ENCODE data around the gene PEX14. TPM values are rescaled to one million over a fixed set of nuclear protein-coding genes. Genes with fewer than 3 reads are reported as not detected.
"Not testable (repeated sequence)": the region's sequence is repeated elsewhere in the genome, so short reads cannot be mapped to it uniquely, and the experiment has no call there.

Gene PEX14
- 10 to 100 TPM; 17.5 to 22.9 (median 20.8) TPM for total RNA-seq
- 24.6 TPM for polyA plus RNA-seq
- long read RNA-seq, donor 1, transcript PEX14-201 (9 exons, 1,985 nt), result major isoform, 10 of 14 reads
- long read RNA-seq, donor 1, partial matches to known transcripts, result 2 of 14 reads
- long read RNA-seq, donor 1, other reads (novel, unspliced or antisense), result 2 of 14 reads
- long read RNA-seq, donor 2, transcript PEX14-201 (9 exons, 1,985 nt), result major isoform, 7 of 8 reads
- long read RNA-seq, donor 2, partial matches to known transcripts, result 1 of 8 reads
- long read RNA-seq, donor 2, other reads (novel, unspliced or antisense), result 0 of 8 reads
- long read RNA-seq, donor 3, transcript PEX14-201 (9 exons, 1,985 nt), result major isoform, 6 of 21 reads
- long read RNA-seq, donor 3, partial matches to known transcripts, result 7 of 21 reads
- long read RNA-seq, donor 3, other reads (novel, unspliced or antisense), result 8 of 21 reads
- long read RNA-seq, donor 4, partial matches to known transcripts, result 4 of 8 reads
- long read RNA-seq, donor 4, other reads (novel, unspliced or antisense), result 1 of 8 reads

- H3K4me3 ChIP-seq (ENCODE audit: low read length), result peak within 1 kb of the TSS; percentile 92
- peak within 1 kb of the TSS; percentile 68 for H3K27ac ChIP-seq (ENCODE audit: low read length)
- H3K4me1 ChIP-seq (ENCODE audit: control insufficient read depth, insufficient read depth, low read length), result no peaks in the 10 kb centered on the region
- DNase-seq, result peak; percentile 89 to 95 (median 93)
- ATAC-seq, result peak; percentile 93
- H3K27me3 ChIP-seq (ENCODE audit: control insufficient read depth, insufficient read depth), result no peaks in the 10 kb centered on the region
- intact Hi-C loops (cut with DNase I), result loop anchor here in 1 of 4 donors (10.0 kb wide), 1 partner anchor 60 kb away; no protein-coding TSS in a partner anchor
- 11% methylated on average over 49 of the region's 50 CpGs for WGBS
- H3K9me3 ChIP-seq (ENCODE audit: control insufficient read depth, low read length), result no peaks in the 10 kb centered on the region
Measured at GRCh38 chr1:10474613-10475507, at the start of gene PEX14. TSS of gene PEX14 (plus strand) at chr1:10474950. CDS start at chr1:10474967, 17 bp downstream.

GRCh38 chr1:10425826-10426534 lies 48.8 kb upstream of the PEX14 start:
- intact Hi-C loops (cut with DNase I), result loop anchor here in 3 of 4 donors (5.0 to 10.0 kb wide), 2 partner anchors 49 to 51 kb away; no protein-coding TSS in a partner anchor
- not testable (repeated sequence) for H3K4me3 ChIP-seq (ENCODE audit: low read length); H3K27ac ChIP-seq (ENCODE audit: low read length); H3K27me3 ChIP-seq (ENCODE audit: control insufficient read depth, insufficient read depth); DNase-seq; ATAC-seq; H3K9me3 ChIP-seq (ENCODE audit: control insufficient read depth, low read length); H3K4me1 ChIP-seq (ENCODE audit: control insufficient read depth, insufficient read depth, low read length)
- WGBS, result 86% methylated on average over 21 of the region's 21 CpGs

- WGBS, result 96% methylated on average over 20 of the region's 21 CpGs
- intact Hi-C loops (cut with DNase I), result loop anchor here in 3 of 4 donors (5.0 to 10.0 kb wide), 2 partner anchors 49 to 52 kb away; no protein-coding TSS in a partner anchor
- DNase-seq, result not testable (repeated sequence)
Measured at GRCh38 chr1:10426535-10426848, 48.3 kb upstream of the PEX14 start.

DNA sequence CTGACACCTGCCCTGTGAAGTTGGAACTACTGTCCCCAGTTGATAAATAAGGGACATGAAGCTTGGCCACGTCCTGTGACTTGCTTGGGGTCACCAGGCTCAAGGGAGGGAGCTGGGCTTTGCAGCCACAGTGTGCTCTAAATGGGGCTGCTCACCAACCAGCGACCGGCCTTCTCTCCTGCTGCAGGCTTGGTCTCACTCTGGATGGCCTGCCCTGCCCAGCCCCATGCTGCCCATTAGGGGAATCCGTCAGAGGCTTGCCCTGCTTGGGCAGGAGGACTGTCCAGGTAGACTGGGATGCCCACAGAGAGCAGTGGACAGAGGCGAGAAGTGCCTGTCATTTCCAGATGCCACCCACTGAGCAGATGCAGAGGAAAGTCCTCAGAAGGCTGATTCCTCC lies 45.8 kb upstream of the PEX14 start:
- intact Hi-C loops (cut with DNase I), result loop anchor here (2.0 to 10.0 kb wide), 3 partner anchors 52 to 54 kb away; no protein-coding TSS in a partner anchor
- WGBS, result 82% methylated on average over 5 of the region's 5 CpGs
- Histone ChIP-seq H3K9me3 (ENCODE audit: control insufficient read depth, low read length) (no peaks in the 10 kb centered on the region), H3K27me3 (ENCODE audit: control insufficient read depth, insufficient read depth) (no peaks in the 10 kb centered on the region), H3K27ac (ENCODE audit: low read length) (no peak overlapping the region), H3K4me3 (ENCODE audit: low read length) (no peak overlapping the region), H3K4me1 (ENCODE audit: control insufficient read depth, insufficient read depth, low read length) (peaks cover 5% of the 10 kb centered on the region)
- ATAC-seq, result no peak
- DNase-seq, result no peak

More at GRCh38 chr1:10426535-10426848, 48.3 kb upstream of the PEX14 start:
- H3K27ac ChIP-seq (ENCODE audit: low read length); ATAC-seq; H3K4me1 ChIP-seq (ENCODE audit: control insufficient read depth, insufficient read depth, low read length); H3K27me3 ChIP-seq (ENCODE audit: control insufficient read depth, insufficient read depth); H3K4me3 ChIP-seq (ENCODE audit: low read length); H3K9me3 ChIP-seq (ENCODE audit: control insufficient read depth, low read length): not testable (repeated sequence)

DNA sequence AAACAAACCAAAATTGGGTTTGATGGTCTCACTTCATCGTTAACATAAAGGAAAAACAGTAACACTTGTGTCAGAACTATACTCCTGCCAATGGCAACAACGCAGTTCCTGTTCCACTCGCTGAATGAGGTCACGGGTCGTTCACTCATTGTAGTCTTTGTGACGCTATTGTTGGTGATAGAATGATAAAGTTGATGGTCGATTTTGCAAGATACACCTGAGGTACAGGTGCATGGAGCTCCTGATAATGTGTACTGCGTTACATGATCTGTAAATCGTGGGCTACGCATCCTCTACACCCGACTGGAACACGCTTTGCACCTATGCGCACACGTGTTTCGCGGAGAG lies 44.9 kb upstream of the PEX14 start:
- Histone ChIP-seq H3K4me1 (ENCODE audit: control insufficient read depth, insufficient read depth, low read length) (peaks cover 5% of the 10 kb centered on the region), H3K4me3 (ENCODE audit: low read length) (peak overlapping the region; percentile 2), H3K9me3 (ENCODE audit: control insufficient read depth, low read length) (no peaks in the 10 kb centered on the region), H3K27me3 (ENCODE audit: control insufficient read depth, insufficient read depth) (no peaks in the 10 kb centered on the region), H3K27ac (ENCODE audit: low read length) (no peak overlapping the region)
- ATAC-seq (peak in 1 of 2 donors; percentile 11), DNase-seq (no peak)
- 12% methylated on average over 16 of the region's 16 CpGs for WGBS
- intact Hi-C loops (cut with DNase I), result loop anchor here (2.0 to 10.0 kb wide), 5 partner anchors 53 to 65 kb away; no protein-coding TSS in a partner anchor

GRCh38 chr1:10430216-10431069 lies 44.3 kb upstream of the PEX14 start, which contains the start of gene CENPS:
TSS of gene CENPS (plus strand) at chr1:10430433. CDS start at chr1:10430518, 85 bp downstream.
- H3K4me1 ChIP-seq (ENCODE audit: control insufficient read depth, insufficient read depth, low read length), result peaks cover 5% of the 10 kb centered on the region
- H3K27ac ChIP-seq (ENCODE audit: low read length), result peak within 1 kb of the TSS; percentile 31
- WGBS, result under 1% methylated on average over 95 of the region's 95 CpGs
- H3K9me3 ChIP-seq (ENCODE audit: control insufficient read depth, low read length), result no peaks in the 10 kb centered on the region
- H3K27me3 ChIP-seq (ENCODE audit: control insufficient read depth, insufficient read depth), result no peaks in the 10 kb centered on the region
- peak within 1 kb of the TSS; percentile 85 for H3K4me3 ChIP-seq (ENCODE audit: low read length)
- ATAC-seq (peak; percentile 97 to 98), DNase-seq (peak; percentile 96 to 98 (median 97))
- intact Hi-C loops (cut with DNase I), result loop anchor here in 2 of 4 donors (2.0 to 10.0 kb wide), 2 partner anchors 64 kb away; no protein-coding TSS in a partner anchor

- Histone ChIP-seq H3K4me3 (ENCODE audit: low read length) (peak overlapping the region; percentile 85), H3K27me3 (ENCODE audit: control insufficient read depth, insufficient read depth) (no peaks in the 10 kb centered on the region), H3K27ac (ENCODE audit: low read length) (no peak overlapping the region), H3K9me3 (ENCODE audit: control insufficient read depth, low read length) (no peaks in the 10 kb centered on the region), H3K4me1 (ENCODE audit: control insufficient read depth, insufficient read depth, low read length) (peaks cover 5% of the 10 kb centered on the region)
- intact Hi-C loops (cut with DNase I), result loop anchor here in 2 of 4 donors (2.0 to 10.0 kb wide), 2 partner anchors 64 kb away; no protein-coding TSS in a partner anchor
- WGBS, result 27% methylated on average over 30 of the region's 30 CpGs
- DNase-seq (no peak), ATAC-seq (no peak)
Measured at GRCh38 chr1:10431070-10431730, 43.5 kb upstream of the PEX14 start.

DNA sequence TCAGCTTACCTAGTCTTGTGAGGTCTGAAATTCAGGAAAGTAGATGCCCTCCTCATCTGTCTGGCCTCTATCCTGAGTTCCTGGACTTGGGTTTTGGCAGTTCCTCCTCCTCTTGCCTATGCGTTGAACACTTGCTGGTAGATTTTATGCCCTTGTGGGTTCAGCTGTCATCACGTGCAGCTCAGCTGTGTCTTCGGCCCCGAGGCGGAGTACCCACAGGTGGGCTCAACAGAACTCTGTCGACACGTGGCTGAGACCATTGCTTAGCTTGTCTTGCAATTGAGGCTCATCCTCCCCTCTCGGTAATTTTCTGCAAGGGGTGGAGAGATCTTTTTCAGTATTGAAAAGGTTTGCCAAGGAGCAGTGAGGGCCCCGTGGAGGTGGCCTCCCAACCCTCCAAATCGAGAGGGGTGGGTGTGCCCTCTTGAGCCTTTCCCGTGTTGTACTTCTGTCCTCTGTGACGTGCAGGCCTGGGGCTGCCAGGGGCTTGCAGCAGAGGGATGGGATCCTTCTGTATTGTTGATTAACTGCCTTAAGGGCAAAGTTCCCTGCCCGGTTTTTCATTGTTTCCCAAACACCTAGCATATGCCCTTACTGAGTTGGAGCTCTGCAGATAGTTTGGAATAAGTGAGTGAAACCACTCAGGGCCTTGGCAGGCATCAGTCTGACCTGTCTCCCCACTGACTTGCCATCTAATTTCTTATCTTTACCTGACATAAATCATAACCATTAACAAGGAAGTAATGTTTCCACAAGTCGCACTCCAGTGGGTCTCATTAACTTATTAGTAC lies 41.6 kb upstream of the PEX14 start:
- H3K27me3 ChIP-seq (ENCODE audit: control insufficient read depth, insufficient read depth), result no peaks in the 10 kb centered on the region
- H3K27ac ChIP-seq (ENCODE audit: low read length), result no peak overlapping the region
- no peaks in the 10 kb centered on the region for H3K9me3 ChIP-seq (ENCODE audit: control insufficient read depth, low read length)
- intact Hi-C loops (cut with DNase I), result loop anchor here in 1 of 4 donors (10.0 kb wide), 1 partner anchor 62 kb away; no protein-coding TSS in a partner anchor
- H3K4me1 ChIP-seq (ENCODE audit: control insufficient read depth, insufficient read depth, low read length), result peaks cover 5% of the 10 kb centered on the region
- ATAC-seq, result no peak
- DNase-seq, result no peak
- 78% methylated on average over 14 of the region's 14 CpGs for WGBS
- H3K4me3 ChIP-seq (ENCODE audit: low read length), result no peak overlapping the region
